IMR-90 (cell line): ENCODE results near the gene KCNMB2. TPM values are rescaled to one million over a fixed set of nuclear protein-coding genes. Genes with fewer than 3 reads are reported as not detected.

Experiments used
- ATAC-seq: fragments of 200-7000 bp; cut with Tn5 transposase; 2 replicates; pipeline ENCODE4 v1.9.1; 2020; ENCODE audit warnings: low read depth, mild to moderate bottlenecking, moderate library complexity
- BruUV-seq: library from RNA; stranded (reverse); fragments of 400-500 nt; replicated peaks from 2 replicates; lab custom pipeline; 2021; lab: Mats Ljungman, UMichigan
- CTCF ChIA-PET: fragments of 300-600 bp; formaldehyde crosslinking; extraction: SDS; loops from one replicate; lab custom pipeline; 2021; ENCODE audit warnings: antibody characterized with exemption; lab: Yijun Ruan, JAX
- POLR2A ChIA-PET: fragments of 300-600 bp; sonication (Branson Sonifier 250); formaldehyde crosslinking; loops from one replicate; lab custom pipeline; 2022; ENCODE audit warnings: antibody characterized with exemption; ENCODE audit not compliant: unreplicated experiment; lab: Charles Lee
- DNase-seq: peaks from one replicate; pipeline ENCODE4 v3.0.0; 2013
- H2AFZ ChIP-seq: replicated peaks from 2 replicates; pipeline ENCODE3; 2013; ENCODE audit warnings: low read length, mild to moderate bottlenecking; ENCODE audit not compliant: poor library complexity
- H2AK5ac ChIP-seq: 2 replicates; pipeline ENCODE4 v1.6.1; 2013; ENCODE audit warnings: low read depth, low read length, inconsistent platforms
- H2AK9ac ChIP-seq: replicated peaks from 2 replicates; pipeline ENCODE3; 2013; ENCODE audit warnings: mild to moderate bottlenecking, low read depth, low read length, moderate library complexity; ENCODE audit not compliant: poor library complexity
- H2BK120ac ChIP-seq: 2 replicates; pipeline ENCODE4 v1.6.1; 2013; ENCODE audit warnings: low read depth, low read length, inconsistent platforms
- H2BK15ac ChIP-seq: 3 replicates; pipeline ENCODE4 v1.6.1; 2013; ENCODE audit warnings: low read depth, low read length, inconsistent platforms
- H2BK20ac ChIP-seq: 2 replicates; pipeline ENCODE4 v1.6.1; 2013; ENCODE audit warnings: low read depth, mild to moderate bottlenecking, inconsistent platforms, low read length, moderate library complexity
- H2BK5ac ChIP-seq: 2 replicates; pipeline ENCODE4 v1.6.1; 2013; ENCODE audit warnings: mild to moderate bottlenecking, low read depth, low read length, inconsistent platforms; ENCODE audit not compliant: poor library complexity, severe bottlenecking
- H3K14ac ChIP-seq: replicated peaks from 2 replicates; pipeline ENCODE4 v1.6.1; 2013; ENCODE audit warnings: low read depth, low read length, inconsistent platforms
- H3K18ac ChIP-seq: 2 replicates; pipeline ENCODE4 v1.6.1; 2013; ENCODE audit warnings: low read depth, low read length, control low read depth
- H3K23ac ChIP-seq: 2 replicates; pipeline ENCODE4 v1.6.1; 2013; ENCODE audit warnings: low read depth, low read length, inconsistent platforms
- H3K27ac ChIP-seq: 2 replicates; pipeline ENCODE4 v1.5.1; 2013; ENCODE audit warnings: mild to moderate bottlenecking, control low read depth, low read length; ENCODE audit not compliant: insufficient read depth
- H3K27me3 ChIP-seq: 2 replicates; pipeline ENCODE4 v1.6.1; 2013; ENCODE audit warnings: low read length; ENCODE audit not compliant: control insufficient read depth, insufficient read depth
- H3K36me3 ChIP-seq: 2 replicates; pipeline ENCODE4 v1.6.1; 2013; ENCODE audit warnings: low read length, mixed read lengths; ENCODE audit not compliant: control insufficient read depth, insufficient read depth
- H3K4ac ChIP-seq: 2 replicates; pipeline ENCODE4 v1.6.1; 2013; ENCODE audit warnings: low read depth, low read length, inconsistent platforms
- H3K4me1 ChIP-seq: 2 replicates; pipeline ENCODE4 v1.6.1; 2013; ENCODE audit warnings: low read length, mixed read lengths; ENCODE audit not compliant: control insufficient read depth, insufficient read depth
- H3K4me2 ChIP-seq: 2 replicates; pipeline ENCODE4 v1.6.1; 2013; ENCODE audit warnings: low read depth, mild to moderate bottlenecking, control low read depth, low read length, moderate library complexity
- H3K4me3 ChIP-seq: 2 replicates; pipeline ENCODE4 v1.5.1; 2013; ENCODE audit warnings: low read depth, mild to moderate bottlenecking, control low read depth, low read length, moderate library complexity; ENCODE audit not compliant: insufficient read depth
- H3K56ac ChIP-seq: 2 replicates; pipeline ENCODE4 v1.6.1; 2013; ENCODE audit warnings: low read length, inconsistent platforms; ENCODE audit not compliant: insufficient read depth; ENCODE audit errors: extremely low read depth
- H3K79me1 ChIP-seq, 2 experiments: 2 replicates each; pipeline ENCODE4 v1.6.1; 2013; ENCODE audit warnings: low read length in 2 of 2, inconsistent platforms in 1 of 2, low read depth in 1 of 2
- H3K9ac ChIP-seq: 2 replicates; pipeline ENCODE4 v1.6.1; 2013; ENCODE audit warnings: low read depth, low read length, control low read depth
- H3K9me1 ChIP-seq: 2 replicates; pipeline ENCODE4 v1.6.1; 2013; ENCODE audit warnings: low read length, inconsistent platforms; ENCODE audit not compliant: insufficient read depth
- H3K9me3 ChIP-seq: 2 replicates; pipeline ENCODE4 v1.6.1; 2013; ENCODE audit warnings: low read length; ENCODE audit not compliant: control insufficient read depth, insufficient read depth
- H4K20me1 ChIP-seq: 2 replicates; pipeline ENCODE4 v1.6.1; 2013; ENCODE audit warnings: low read length, inconsistent platforms; ENCODE audit not compliant: insufficient read depth
- H4K5ac ChIP-seq: 2 replicates; pipeline ENCODE4 v1.6.1; 2013; ENCODE audit warnings: mild to moderate bottlenecking, low read depth, low read length, control low read depth
- H4K8ac ChIP-seq, 2 experiments: 2 replicates each; pipeline ENCODE4 v1.6.1; 2013; ENCODE audit warnings: low read depth in 2 of 2, low read length in 2 of 2, control low read depth in 1 of 2, inconsistent platforms in 1 of 2
- H4K91ac ChIP-seq: 2 replicates; pipeline ENCODE4 v1.6.1; 2013; ENCODE audit warnings: low read depth, low read length, inconsistent platforms; ENCODE audit not compliant: insufficient read depth
- BHLHE40 ChIP-seq: fragments of 150-350 bp; IDR thresholded peaks from 2 replicates; pipeline ENCODE4 v1.6.1; 2016; ENCODE audit warnings: mild to moderate bottlenecking, low read depth, low read length
- CEBPB ChIP-seq: IDR thresholded peaks from 2 replicates; pipeline ENCODE4 v1.6.1; 2012; ENCODE audit warnings: low read depth, low read length, improper control_type of control experiment
- CHD1 ChIP-seq: IDR thresholded peaks from 2 replicates; pipeline ENCODE4 v1.6.1; 2012; ENCODE audit warnings: low read depth, low read length, improper control_type of control experiment
- FOS ChIP-seq: fragments of 150-350 bp; IDR thresholded peaks from 2 replicates; pipeline ENCODE4 v1.6.1; 2016; ENCODE audit warnings: low read depth, low read length
- MAFK ChIP-seq: IDR thresholded peaks from 2 replicates; pipeline ENCODE4 v1.6.1; 2012; ENCODE audit warnings: low read depth, low read length, improper control_type of control experiment
- MAZ ChIP-seq: IDR thresholded peaks from 2 replicates; pipeline ENCODE4 v1.6.1; 2012; ENCODE audit warnings: low read depth, mild to moderate bottlenecking, low read length, improper control_type of control experiment, moderate library complexity, borderline replicate concordance
- NFE2L2 ChIP-seq: fragments of 150-350 bp; IDR thresholded peaks from 2 replicates; pipeline ENCODE4 v1.6.1; 2016; ENCODE audit warnings: low read depth, mild to moderate bottlenecking, low read length
- POLR2A ChIP-seq: IDR thresholded peaks from 2 replicates; pipeline ENCODE4 v1.6.1; 2012; ENCODE audit warnings: mild to moderate bottlenecking, low read depth, low read length
- RAD21 ChIP-seq: IDR thresholded peaks from 2 replicates; pipeline ENCODE4 v1.6.1; 2012; ENCODE audit warnings: low read length, improper control_type of control experiment
- RCOR1 ChIP-seq: IDR thresholded peaks from 2 replicates; pipeline ENCODE4 v1.6.1; 2012; ENCODE audit warnings: mild to moderate bottlenecking, low read length, improper control_type of control experiment; ENCODE audit not compliant: insufficient replicate concordance
- RFX5 ChIP-seq: IDR thresholded peaks from 2 replicates; pipeline ENCODE4 v1.8.0; 2012; ENCODE audit warnings: low read depth, mild to moderate bottlenecking, low read length, moderate library complexity
- SMC3 ChIP-seq: fragments of 150-350 bp; IDR thresholded peaks from 2 replicates; pipeline ENCODE4 v1.6.1; 2016; ENCODE audit warnings: low read depth, mild to moderate bottlenecking, antibody characterized with exemption, low read length, moderate library complexity
- dilution Hi-C: fragments of 300-500 bp; cut with HindIII; formaldehyde crosslinking; loops from one replicate; pipeline ENCODE4 v1.14.3; 2018; ENCODE audit warnings: low sequenced_read_pairs; ENCODE audit not compliant: unreplicated experiment
- in situ Hi-C: fragments of 300-500 bp; cut with MboI; formaldehyde crosslinking; loops from 3 replicates; pipeline ENCODE4 v1.14.3; 2019; ENCODE audit warnings: low sequenced_read_pairs, inconsistent platforms, mixed read lengths
- intact Hi-C: fragments of 100-400 bp; cut with micrococcal nuclease; formaldehyde crosslinking; loops from 2 replicates; pipeline ENCODE4 v1.10.0; 2022
- polyA plus RNA-seq, 3 experiments: library from polyadenylated mRNA; depleted of rRNA; stranded (reverse); fragments of >200 nt; gene quantifications; 2 replicates each; pipeline ENCODE4 v1.2.3, GENCODE V29; 2012; ENCODE audit warnings: low replicate concordance in 1 of 3
- total RNA-seq: library from RNA; depleted of rRNA; stranded (reverse); fragments of >200 nt; gene quantifications from 2 replicates; pipeline ENCODE4 v1.2.3, GENCODE V29; 2012
- TF ChIP-seq, protein P1 (sequence below): fragments of 150-350 bp; IDR thresholded peaks from 2 replicates; pipeline ENCODE4 v1.6.1; 2016; ENCODE audit warnings: low read depth, mild to moderate bottlenecking, low read length, moderate library complexity, borderline replicate concordance
- TF ChIP-seq, protein P2 (sequence below): conservative IDR thresholded peaks from 2 replicates; pipeline ENCODE4 v1.5.1; 2012; ENCODE audit warnings: mild to moderate bottlenecking, low read depth, low read length, improper control_type of control experiment

KCNMB2 gene
- total and polyA plus RNA-seq, 2 of the 4 experiments (the other 2 are of a cell fraction) = not detected

DNA sequence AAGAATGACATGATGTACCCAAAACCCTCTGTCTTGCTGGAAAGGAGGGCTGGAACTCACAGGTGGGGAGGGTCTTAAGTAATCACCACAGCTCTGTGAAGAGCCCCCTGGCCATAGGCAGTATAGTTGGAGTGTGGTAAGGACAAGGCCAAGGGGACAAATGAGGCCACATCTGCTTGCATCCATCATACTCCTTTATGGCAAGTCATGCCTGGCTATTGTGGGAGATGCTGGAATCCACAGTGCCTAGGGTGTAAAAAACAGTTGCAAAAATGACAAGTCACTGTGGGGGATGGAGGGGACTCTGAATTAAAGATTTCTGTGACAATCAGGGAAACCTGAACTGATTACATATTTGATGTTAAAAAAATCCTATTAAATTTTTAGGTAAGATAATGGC is 258.5 kb downstream of the KCNMB2 start:
- no peak overlapping the region for H2BK5ac ChIP-seq
- no peaks in the 10 kb centered on the region for H3K27me3 ChIP-seq
- no peak overlapping the region for H3K27ac ChIP-seq
- H3K36me3 ChIP-seq = no peaks in the 10 kb centered on the region
- H4K20me1 ChIP-seq = no peaks in the 10 kb centered on the region
- H3K9me1 ChIP-seq = no peaks in the 10 kb centered on the region
- no TSS peak for BruUV-seq
- H4K91ac ChIP-seq = no peak overlapping the region
- H3K18ac ChIP-seq = no peak overlapping the region
- dilution Hi-C loops = no loop called here
- no peak overlapping the region for H3K56ac ChIP-seq
- ChIA-PET POLR2A (no interaction called here), CTCF (no interaction called here)
- H3K4ac ChIP-seq = no peak overlapping the region
- no peaks in the 10 kb centered on the region for H3K9me3 ChIP-seq
- H2AK9ac ChIP-seq = no peak overlapping the region
- H2BK20ac ChIP-seq = no peak overlapping the region
- H3K79me1 ChIP-seq = no peaks in the 10 kb centered on the region
- no peak overlapping the region for H4K8ac ChIP-seq
- no peak overlapping the region for H3K4me3 ChIP-seq
- H2AK5ac ChIP-seq = no peak overlapping the region
- intact Hi-C loops = no loop called here
- no peak overlapping the region for H2AFZ ChIP-seq
- ATAC-seq = no peak
- no peak overlapping the region for H4K5ac ChIP-seq
- in situ Hi-C loops = no loop called here
- H3K9ac ChIP-seq = no peak overlapping the region
- H3K4me1 ChIP-seq = no peaks in the 10 kb centered on the region
- no peak overlapping the region for H3K14ac ChIP-seq
- no peak for TF ChIP-seq FOS
- TF ChIP-seq NFE2L2 = no peak
- no peak for TF ChIP-seq RCOR1
- TF ChIP-seq, protein P1, sequence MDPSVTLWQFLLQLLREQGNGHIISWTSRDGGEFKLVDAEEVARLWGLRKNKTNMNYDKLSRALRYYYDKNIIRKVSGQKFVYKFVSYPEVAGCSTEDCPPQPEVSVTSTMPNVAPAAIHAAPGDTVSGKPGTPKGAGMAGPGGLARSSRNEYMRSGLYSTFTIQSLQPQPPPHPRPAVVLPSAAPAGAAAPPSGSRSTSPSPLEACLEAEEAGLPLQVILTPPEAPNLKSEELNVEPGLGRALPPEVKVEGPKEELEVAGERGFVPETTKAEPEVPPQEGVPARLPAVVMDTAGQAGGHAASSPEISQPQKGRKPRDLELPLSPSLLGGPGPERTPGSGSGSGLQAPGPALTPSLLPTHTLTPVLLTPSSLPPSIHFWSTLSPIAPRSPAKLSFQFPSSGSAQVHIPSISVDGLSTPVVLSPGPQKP = no peak
- TF ChIP-seq RFX5 = no peak
- TF ChIP-seq CEBPB = no peak
- TF ChIP-seq BHLHE40 = no peak
- TF ChIP-seq, protein P2, sequence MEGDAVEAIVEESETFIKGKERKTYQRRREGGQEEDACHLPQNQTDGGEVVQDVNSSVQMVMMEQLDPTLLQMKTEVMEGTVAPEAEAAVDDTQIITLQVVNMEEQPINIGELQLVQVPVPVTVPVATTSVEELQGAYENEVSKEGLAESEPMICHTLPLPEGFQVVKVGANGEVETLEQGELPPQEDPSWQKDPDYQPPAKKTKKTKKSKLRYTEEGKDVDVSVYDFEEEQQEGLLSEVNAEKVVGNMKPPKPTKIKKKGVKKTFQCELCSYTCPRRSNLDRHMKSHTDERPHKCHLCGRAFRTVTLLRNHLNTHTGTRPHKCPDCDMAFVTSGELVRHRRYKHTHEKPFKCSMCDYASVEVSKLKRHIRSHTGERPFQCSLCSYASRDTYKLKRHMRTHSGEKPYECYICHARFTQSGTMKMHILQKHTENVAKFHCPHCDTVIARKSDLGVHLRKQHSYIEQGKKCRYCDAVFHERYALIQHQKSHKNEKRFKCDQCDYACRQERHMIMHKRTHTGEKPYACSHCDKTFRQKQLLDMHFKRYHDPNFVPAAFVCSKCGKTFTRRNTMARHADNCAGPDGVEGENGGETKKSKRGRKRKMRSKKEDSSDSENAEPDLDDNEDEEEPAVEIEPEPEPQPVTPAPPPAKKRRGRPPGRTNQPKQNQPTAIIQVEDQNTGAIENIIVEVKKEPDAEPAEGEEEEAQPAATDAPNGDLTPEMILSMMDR = no peak
- no peak for TF ChIP-seq CHD1
- no peak for TF ChIP-seq MAZ
- TF ChIP-seq RAD21 = no peak
- no peak for TF ChIP-seq SMC3
- no peak for TF ChIP-seq MAFK
- TF ChIP-seq POLR2A = no peak
- H2BK15ac ChIP-seq = no peak overlapping the region
- no peak overlapping the region for H3K23ac ChIP-seq
- DNase-seq = no peak
- no peak overlapping the region for H2BK120ac ChIP-seq
- no peak overlapping the region for H3K4me2 ChIP-seq
